Neural cell (in vitro differentiated cells): ENCODE measurements around the gene GRAP2.

Experiments used
- EP300 ChIP-seq: fragments of 450-650 bp; conservative IDR thresholded peaks from 2 replicates; pipeline ENCODE4 v1.6.1; 2014; ENCODE audit warnings: antibody characterized with exemption, mild to moderate bottlenecking, moderate library complexity; ENCODE audit not compliant: poor library complexity, severe bottlenecking
- EZH2 ChIP-seq: fragments of 200-600, 300-800 bp; shearing (Covaris generic), sonication (generic); IDR thresholded peaks from 2 replicates; pipeline ENCODE4 v1.6.1; 2014; ENCODE audit warnings: antibody characterized with exemption, low read length, borderline replicate concordance, mild to moderate bottlenecking; ENCODE audit not compliant: insufficient read depth, poor library complexity, severe bottlenecking
- MXI1 ChIP-seq: fragments of 450-650 bp; conservative IDR thresholded peaks from 2 replicates; pipeline ENCODE4 v1.6.1; 2014; ENCODE audit warnings: antibody characterized with exemption, mild to moderate bottlenecking; ENCODE audit not compliant: poor library complexity, severe bottlenecking
- POLR2AphosphoS5 ChIP-seq: IDR thresholded peaks from 2 replicates; pipeline ENCODE4 v1.6.1; 2012
- SMC3 ChIP-seq: fragments of 450-650 bp; conservative IDR thresholded peaks from 2 replicates; pipeline ENCODE4 v1.6.1; 2014; ENCODE audit warnings: antibody characterized with exemption, mild to moderate bottlenecking, moderate library complexity; ENCODE audit not compliant: poor library complexity
- TF ChIP-seq, protein P1 (sequence below): fragments of 450-650 bp; IDR thresholded peaks from 2 replicates; pipeline ENCODE4 v1.5.1; 2014; ENCODE audit warnings: antibody characterized with exemption, mild to moderate bottlenecking, moderate library complexity; ENCODE audit not compliant: poor library complexity, severe bottlenecking

GRCh38 chr22:39988386-39989114 is 87.7 kb downstream of the GRAP2 start:
- TF ChIP-seq POLR2AphosphoS5, result no peak
- TF ChIP-seq EZH2, result no peak
- TF ChIP-seq EP300, result no peak
- no peak for TF ChIP-seq MXI1
- TF ChIP-seq, protein P1, sequence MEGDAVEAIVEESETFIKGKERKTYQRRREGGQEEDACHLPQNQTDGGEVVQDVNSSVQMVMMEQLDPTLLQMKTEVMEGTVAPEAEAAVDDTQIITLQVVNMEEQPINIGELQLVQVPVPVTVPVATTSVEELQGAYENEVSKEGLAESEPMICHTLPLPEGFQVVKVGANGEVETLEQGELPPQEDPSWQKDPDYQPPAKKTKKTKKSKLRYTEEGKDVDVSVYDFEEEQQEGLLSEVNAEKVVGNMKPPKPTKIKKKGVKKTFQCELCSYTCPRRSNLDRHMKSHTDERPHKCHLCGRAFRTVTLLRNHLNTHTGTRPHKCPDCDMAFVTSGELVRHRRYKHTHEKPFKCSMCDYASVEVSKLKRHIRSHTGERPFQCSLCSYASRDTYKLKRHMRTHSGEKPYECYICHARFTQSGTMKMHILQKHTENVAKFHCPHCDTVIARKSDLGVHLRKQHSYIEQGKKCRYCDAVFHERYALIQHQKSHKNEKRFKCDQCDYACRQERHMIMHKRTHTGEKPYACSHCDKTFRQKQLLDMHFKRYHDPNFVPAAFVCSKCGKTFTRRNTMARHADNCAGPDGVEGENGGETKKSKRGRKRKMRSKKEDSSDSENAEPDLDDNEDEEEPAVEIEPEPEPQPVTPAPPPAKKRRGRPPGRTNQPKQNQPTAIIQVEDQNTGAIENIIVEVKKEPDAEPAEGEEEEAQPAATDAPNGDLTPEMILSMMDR, result no peak
- no peak for TF ChIP-seq SMC3
